GM21515 (cell line): Measurements from ENCODE around the gene NPIPB8.
"Not testable (repeated sequence)": the region's sequence is repeated elsewhere in the genome, so short reads cannot be mapped to it uniquely, and the experiment has no call there.

Source experiments
- ATAC-seq: cut with Tn5 transposase; IDR thresholded peaks from one replicate; pipeline ENCODE4 v1.9.1; 2021; ENCODE audit not compliant: unreplicated experiment

NPIPB8 gene

DNA sequence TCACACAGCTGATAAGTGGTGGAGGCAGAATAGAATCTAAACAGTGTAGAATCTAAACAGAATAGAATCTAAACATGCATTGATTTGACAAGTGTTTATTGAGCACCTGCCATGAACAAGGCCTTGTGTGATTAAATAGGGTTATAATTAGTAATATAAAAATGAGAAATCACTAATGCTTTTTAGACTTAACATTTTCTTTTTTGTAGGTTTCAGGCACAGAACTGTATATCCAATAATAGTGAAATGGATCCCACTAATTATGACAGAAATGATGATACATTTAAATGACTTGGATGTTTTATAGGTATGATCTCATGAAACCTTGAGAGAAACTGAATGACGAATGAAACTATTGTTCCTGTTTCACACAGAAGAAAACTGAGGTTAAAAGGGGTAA lies at the start of gene NPIPB8:
NPIPB8 (plus strand) TSS at position 301 of the 400 bp plus-strand sequence. CDS start 296 bp downstream, outside the sequence.
- ATAC-seq: not testable (repeated sequence)

DNA sequence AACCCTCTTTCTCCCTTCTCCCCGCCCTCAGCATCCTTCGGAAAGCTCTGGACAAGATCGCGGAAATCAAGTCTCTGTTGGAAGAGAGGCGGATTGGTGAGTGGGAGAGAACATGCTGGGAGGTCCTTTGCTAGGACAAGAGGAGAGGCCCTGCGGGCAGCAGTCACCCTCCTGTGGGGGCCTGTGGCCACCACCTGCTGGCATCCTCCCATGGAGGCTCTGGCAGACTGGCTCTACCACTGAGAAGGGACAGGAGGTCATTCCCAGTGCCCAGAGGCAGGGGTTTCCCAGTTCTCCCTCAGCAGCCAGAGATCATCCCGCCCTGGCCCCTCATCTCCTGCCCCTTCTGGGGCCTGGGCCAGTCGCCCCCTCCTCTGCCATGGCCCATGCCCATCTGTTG lies 48.8 kb upstream of the NPIPB8 start:
- no peak for ATAC-seq

DNA sequence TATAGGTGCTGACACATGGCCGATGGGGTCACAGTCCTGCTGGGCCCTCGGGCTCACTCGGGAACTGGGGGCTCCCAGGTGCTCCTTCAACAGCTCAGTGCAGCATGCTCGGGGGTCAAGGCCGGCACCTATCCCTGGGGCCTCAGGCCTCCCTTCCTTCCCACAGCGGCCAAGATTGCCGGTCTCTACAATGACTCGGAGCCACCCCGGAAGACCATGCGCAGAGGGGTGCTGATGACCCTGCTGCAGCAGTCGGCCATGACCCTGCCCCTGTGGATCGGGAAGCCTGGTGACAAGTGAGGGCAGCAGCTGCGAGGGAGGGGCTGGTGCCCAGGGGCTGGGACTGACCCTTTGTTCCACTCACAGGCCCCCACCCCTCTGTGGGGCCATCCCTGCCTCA lies 47.9 kb upstream of the NPIPB8 start:
- ATAC-seq: no peak

DNA sequence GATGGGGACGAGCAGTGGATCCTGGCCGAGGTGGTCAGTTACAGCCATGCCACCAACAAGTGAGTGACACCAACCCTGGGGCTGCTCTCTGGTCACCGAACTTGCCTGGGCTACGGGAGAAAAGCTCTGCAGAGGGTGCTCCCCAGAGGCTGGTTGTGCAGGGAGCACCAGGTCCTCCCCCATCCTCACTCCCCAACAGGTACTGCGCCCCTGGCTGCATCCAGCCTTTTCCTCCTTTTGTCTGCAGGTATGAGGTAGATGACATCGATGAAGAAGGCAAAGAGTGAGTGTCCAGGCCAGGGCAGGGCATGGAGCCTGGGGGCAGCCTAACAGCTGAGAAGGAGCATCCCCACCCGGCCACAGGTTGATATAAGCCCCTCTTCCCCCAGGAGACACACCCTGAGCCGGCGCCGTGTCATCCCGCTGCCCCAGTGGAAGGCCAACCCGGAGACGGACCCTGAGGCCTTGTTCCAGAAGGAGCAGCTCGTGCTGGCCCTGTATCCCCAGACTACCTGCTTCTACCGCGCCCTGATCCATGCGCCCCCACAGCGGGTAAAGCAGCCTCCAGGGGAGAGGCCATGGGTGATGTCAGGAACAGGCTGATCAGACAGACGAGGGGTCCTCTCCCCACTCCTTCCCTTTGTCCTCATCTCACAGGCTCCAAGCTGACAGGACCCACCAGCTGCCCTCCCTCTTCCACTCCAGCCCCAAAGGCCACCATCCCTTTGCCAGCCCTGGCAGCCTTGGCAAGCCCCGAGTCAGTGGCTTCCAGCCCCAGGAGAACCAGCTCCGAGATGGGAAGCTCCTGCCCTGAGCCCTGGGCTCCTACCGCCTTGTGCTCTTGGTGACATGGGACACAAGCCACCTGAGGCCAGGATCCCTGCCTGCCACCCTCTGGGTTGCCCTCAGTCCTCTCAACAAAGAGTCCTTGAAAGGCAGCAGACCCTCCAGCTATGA lies 47.2 kb upstream of the NPIPB8 start:
- ATAC-seq: no peak

DNA sequence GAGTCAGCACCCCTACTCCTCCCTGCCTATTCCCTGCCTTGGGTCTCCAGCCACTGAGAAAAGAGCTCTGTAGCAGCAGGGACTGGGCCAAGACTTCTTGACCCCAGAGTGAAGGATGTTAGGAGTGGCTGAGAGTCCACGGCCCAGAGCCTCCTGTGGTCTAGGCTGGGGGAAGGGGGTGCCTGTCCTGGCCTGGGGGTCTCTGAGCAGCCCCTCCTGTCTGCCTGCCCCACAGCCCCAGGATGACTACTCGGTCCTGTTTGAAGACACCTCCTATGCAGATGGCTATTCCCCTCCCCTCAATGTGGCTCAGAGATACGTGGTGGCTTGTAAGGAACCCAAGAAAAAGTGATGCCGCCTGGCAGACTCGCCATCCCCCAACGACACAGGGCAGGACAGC lies 46.5 kb upstream of the NPIPB8 start:
- ATAC-seq: no peak

DNA sequence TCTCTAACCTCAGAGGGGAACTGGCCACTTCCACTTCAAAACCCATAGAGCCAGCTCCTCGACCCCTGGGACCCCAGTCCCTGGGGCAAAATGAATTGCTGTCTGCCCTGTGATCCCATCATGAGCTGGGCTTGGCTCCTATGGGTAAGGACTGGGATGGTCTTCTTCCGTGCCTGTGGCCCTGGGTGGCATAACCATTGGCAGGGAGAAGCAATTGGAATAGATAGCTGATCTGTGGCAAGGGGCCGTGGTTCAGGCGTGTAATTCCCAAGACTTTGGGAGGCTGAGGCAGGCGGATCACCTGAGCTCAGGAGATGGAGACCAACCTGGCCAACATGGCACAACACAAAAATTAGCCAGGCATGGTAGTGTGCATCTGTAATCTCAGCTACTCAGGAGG lies 45.4 kb upstream of the NPIPB8 start:
- no peak for ATAC-seq

DNA sequence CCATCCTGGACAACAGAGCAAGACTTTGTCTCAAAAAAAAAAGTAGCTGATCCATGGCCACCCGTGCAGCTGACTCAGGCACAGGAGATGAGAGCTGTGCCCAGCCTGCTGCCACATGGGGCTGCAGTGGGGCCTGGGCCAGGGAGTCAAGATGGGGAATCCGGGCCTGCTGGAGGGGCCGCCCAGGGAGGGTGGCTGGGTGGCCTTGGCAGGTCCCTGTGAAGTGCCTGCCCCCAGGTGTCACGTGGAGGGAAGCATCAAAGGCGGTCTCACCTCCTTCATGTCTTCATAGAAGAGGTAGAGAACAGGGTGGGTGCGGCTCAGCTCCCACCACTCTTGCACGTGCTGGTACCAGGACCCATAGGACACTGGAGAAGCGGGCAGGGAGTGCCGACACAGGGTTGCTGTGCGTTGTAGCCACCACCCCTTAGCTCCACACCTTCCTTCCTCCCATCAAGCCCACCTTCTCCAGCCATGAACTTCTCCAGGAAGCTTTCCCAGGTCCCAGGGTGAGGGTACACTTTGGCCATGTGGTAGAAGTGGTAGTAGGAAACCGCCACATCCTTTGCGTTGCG lies 44.8 kb upstream of the NPIPB8 start:
- no peak for ATAC-seq

DNA sequence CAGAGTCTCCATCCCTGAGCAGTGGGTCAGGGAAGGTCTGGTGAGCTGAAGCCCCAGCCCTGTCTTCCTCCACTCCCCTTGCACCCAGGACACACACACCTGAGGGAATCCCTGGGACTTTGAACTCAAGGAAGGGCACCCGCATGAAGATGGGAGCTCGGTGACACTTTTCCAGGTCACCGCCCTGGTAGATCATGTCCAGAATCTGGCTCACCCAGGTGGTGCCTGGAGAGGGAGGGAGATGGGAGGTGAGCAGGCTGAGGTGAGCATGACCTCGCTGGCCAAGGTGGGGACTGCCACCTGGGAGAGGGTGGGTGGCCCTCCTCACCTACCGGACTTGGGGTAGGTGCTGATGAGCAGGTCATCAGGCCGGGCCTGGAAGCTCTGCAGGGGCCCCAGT lies 42.4 kb upstream of the NPIPB8 start:
- not testable (repeated sequence) for ATAC-seq

DNA sequence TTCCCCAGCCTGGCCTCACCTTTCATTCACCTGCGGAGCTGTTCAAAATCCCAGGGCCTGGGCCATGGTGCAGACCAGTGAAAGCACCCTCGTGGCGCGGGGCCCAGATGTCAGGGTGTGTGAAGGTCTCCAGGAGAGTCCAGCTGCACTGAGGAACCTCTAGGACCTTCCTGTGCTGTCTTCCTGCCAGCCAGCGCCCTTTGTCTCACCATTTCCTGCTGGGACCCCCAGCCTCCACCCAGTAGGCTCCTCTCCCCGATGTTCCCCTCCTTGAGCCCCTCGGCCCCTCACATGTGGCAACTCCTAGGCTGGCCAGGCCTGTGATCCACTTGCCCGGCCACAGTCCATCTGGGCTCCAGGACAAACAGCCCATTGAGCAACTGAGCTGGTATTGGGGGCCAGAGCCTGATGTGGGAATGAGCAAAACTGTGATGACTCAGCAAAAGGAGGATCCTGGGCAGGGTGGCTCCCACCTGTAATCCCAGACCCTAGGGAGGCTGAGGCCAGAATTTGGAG lies 41.7 kb upstream of the NPIPB8 start:
- ATAC-seq: no peak

DNA sequence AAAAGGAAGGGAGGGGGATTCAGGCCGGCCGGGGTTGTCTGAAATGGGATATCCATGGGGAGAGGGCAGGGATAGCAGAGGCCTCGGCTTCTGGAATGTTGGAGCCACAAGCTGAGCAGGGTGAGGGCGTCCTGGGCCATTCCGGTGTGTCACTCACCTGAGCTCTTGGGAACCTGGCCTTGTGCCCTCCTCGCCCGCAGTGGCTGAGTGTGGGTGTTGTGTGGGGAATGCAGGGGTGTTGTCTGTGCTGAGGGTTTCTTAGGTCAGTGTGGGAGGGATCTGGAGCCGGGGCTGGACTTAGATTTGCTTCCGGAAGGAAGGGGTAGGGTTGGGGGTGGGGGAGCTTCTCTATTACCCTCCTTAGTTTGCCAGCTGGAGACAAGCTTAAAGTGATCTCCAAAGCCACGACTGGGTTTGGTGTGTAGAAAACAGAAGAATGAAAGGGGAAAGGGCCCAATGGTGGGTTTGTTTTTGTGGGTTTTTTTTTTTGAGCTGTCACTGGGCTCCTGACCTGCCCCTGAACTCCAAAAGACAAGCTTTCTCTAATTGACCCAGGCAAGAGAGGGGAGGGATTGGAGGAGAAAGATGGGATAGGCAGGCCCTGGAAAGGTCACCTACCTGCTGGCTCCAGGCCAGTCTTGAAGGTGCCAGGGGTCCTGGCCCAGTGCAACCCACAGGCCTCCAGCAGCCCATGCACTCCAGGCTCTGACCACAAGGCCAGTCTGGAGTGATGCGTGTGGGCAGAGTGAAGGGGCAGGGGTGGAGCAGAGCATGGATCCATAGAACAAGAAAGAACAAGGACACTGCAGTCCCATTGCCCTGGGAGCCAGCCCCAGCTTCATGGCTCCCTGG lies 40.8 kb upstream of the NPIPB8 start, which contains the start of gene SULT1A2:
SULT1A2 (minus strand) TSS at position 211 of the 852 bp plus-strand sequence. CDS start 1,120 bp downstream, outside the sequence.
- ATAC-seq: no peak

DNA sequence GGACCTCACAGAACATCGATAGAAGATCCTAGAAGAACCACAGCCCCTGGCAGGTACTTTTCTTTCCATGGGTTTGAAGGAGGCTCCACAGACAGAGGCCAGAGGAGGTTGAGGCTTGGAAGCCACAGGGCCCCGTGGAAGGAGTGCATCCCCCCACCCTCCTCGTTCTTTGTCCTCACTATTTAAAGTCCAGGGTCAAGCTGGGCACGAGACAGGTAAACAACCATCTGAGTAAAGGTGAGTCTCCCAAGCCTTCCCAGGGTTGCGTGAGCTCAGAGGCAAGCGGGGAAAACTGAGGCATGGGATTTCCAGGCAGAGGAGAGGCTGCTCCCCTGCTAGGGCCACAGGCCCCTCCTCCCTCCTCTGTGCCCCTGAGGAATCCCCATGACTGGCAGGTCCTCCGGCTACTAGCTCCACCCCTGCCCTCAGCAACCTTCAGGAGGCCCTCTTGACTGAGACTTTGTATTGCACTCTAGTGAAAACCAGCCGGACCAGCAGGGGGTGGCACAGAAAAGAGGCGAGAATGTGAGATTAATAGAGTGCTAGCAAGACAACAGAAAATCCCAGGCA lies 40.1 kb upstream of the NPIPB8 start:
- no peak for ATAC-seq

DNA sequence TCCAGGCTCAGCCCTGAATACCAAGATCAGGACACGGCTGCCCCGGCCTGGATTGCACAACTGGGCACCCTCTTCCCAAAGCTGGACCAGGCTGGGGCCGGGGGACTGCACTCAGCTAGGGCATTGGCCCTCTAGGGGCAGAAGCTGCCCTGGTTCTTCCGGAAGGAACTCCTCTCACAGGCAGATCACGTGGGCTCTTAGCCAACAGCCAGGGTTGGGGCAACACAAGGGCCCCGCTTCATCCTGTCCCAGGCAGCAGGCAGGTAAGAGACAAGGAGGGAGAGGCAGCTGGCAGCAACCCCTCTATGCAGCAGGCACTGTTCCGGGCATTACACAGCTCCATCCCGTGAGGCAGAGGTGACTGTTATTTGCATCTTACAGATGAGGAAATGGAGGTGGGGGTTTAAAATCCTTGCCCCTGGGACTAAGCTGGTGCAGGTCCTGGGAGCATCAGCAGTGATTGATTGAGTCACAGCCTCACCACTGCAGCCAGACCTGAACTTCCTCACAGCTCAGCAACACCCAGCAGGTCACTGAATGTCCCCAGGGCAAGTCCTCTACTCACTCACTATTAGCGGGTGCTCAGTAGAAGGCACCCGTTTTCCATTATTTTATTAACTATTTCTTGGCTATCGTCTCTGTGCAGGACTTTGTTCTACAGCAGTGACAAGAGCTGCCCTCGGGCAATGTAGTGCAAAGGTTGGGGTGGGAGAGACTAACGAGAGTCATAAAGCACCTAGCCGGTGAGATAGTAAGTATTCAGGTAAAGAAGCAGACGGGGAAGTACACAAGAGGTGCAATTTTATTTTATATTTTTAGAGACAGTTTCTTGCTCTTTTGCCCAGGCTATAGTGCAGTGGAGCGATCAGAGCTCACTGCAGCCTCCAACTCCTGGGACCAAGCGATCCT lies 38.2 kb upstream of the NPIPB8 start:
- not testable (repeated sequence) for ATAC-seq

DNA sequence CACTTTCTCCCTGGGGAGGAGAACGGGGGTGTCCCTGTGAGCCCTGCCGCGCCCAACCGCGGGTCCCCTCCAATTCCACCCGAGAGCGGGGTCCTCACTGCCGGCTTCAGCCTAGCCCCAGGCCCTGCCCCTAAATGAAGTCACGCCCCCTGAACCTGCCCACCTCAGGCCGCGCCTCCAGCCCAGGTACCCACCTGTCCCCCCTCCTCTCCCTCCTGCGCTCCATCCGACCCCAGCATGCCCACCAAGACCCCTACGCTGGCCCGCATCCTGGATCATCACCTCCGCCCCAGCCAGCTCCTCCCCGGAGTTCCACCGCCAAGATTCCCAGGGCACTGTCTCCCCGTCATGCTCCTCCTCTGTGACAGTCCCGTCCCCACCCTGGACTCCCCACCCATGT lies 36.9 kb upstream of the NPIPB8 start:
- not testable (repeated sequence) for ATAC-seq

DNA sequence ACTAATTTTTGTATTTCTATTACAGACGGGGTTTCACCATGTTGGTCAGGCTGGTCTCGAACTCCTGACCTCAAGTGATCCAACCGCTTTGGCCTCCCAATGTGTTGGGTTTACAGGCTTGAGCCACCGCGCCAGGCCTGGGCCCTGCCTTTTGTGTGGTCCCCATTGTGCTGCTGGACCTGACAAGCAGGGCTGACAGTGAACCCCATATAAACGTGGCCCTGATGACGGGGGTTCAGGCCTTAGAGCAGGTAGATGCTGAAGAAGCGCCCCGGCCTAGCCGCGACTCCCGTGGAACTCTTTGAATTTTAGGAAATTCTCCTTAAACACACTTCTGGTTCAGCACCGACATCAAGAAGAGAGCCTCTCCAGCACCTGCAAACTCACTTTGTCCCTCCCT lies 36.3 kb upstream of the NPIPB8 start:
- ATAC-seq: not testable (repeated sequence)

DNA sequence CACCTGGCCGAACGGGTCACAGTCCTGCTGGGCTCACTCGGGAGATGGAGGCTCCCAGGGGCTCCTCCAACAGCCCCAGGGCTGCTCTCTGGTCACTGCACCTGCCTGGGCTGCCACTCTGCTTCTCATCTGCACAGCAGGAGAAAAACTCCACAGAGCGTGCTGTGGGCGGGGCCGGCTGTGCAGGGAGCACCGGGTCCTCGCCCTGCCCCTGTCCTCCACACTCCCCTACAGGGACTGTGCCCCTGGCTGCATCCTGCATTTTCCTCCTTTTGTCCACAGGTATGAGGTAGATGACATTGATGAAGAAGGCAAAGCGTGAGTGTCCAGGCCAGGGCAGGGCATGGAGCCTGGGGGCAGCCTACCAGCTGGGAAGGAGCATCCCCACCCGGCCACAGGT lies 35.8 kb upstream of the NPIPB8 start:
- ATAC-seq: not testable (repeated sequence)

DNA sequence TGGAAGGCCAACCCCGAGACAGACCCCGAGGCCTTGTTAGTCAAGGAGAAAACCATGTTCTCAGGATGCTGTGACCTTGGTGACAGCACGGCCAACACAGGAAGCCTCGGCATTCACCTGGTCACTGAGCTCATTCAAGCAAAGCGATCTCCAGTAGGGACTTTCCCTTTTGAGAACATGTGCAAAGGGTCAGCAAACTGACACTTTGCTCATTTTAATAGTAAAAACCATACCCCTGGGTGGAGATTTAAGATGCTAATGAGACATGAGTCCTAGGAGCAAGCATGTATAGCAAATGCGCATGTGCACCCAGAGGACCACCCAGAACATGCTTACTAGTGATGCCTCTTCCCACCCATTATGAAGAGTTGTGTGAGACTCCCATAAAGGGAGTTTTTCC lies 35.3 kb upstream of the NPIPB8 start:
- no peak for ATAC-seq

DNA sequence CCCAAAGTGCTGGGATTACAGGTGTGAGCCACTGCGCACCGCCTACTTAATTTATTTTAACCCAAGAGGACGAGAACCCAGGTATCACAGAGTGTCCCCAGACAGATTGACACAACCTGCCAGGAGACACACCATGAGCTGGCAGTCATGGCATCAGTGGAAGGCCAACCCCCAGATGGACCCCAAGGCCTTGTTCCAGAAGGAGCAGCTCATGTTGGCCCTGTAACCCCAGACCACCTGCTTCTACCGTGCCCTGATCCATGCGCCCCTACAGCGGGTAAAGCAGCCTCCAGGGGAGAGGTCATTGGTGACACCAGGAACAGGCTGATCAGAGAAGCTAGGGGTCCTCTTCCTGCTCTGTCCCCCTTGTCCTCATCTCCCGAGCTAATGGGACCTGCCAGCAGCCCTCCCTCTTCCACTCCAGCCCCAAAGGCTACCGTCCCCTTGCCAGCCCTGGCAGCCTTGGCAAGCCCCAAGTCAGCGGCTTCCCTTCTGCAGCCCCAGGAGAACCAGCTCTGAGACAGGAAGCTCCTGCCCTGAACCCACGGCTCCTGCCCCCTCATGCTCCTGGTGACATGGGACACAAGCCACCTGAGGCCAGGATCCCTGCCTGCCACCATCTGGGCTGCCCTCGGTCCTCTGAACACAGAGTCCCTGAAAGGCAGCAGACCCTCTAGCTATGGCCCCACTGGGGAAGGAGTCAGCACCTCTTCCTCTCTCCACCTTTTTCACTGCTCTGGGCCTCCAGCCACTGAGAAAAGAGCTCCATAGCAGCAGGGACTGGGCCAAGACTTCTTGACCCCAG lies 34.3 kb upstream of the NPIPB8 start:
- ATAC-seq: no peak

DNA sequence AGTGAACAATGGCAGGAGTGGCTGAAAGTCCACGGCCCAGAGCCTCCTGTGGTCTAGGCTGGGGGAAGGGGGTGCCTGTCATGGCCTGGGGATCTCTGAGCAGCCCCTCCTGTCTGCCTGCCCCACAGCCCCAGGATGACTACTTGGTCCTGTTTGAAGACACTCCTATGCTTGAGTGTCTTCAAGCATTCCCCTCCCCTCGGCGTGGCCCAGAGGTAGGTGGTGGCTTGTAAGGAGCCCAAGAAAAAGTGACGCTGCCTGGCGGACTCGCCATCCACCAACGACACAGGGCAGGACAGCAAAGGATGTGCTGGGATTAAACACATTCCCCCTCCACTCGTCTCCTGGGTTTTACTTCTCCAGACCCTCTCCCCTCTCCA lies 33.7 kb upstream of the NPIPB8 start:
- ATAC-seq: no peak
